NCI-H1436 (cell line): ENCODE data around the gene PRKG1.
"Not testable (repeated sequence)": the region's sequence is repeated elsewhere in the genome, so short reads cannot be mapped to it uniquely, and the experiment has no call there.

Source experiments
- DNase-seq: peaks from one replicate; lab custom pipeline; 2025; lab: John Stamatoyannopoulos, UW

PRKG1 gene

GRCh38 chr10:52011118-52011517 lies 936.8 kb downstream of the PRKG1 start:
- DNase-seq, result no peak

GRCh38 chr10:52019077-52019555 lies 944.8 kb downstream of the PRKG1 start:
- DNase-seq, result no peak

GRCh38 chr10:52019656-52020055 lies 945.4 kb downstream of the PRKG1 start:
- no peak for DNase-seq

GRCh38 chr10:52020173-52020572 lies 945.9 kb downstream of the PRKG1 start:
- DNase-seq, result no peak

- no peak for DNase-seq
Observed at GRCh38 chr10:52020702-52021101, 946.4 kb downstream of the PRKG1 start.

GRCh38 chr10:52027055-52027705 lies 952.9 kb downstream of the PRKG1 start:
- no peak for DNase-seq

GRCh38 chr10:52028523-52028858 lies 954.2 kb downstream of the PRKG1 start:
- no peak for DNase-seq

- no peak for DNase-seq
Observed at GRCh38 chr10:52029628-52030027, 955.3 kb downstream of the PRKG1 start.

- DNase-seq, result no peak
Observed at GRCh38 chr10:52030051-52030790, 955.9 kb downstream of the PRKG1 start.

GRCh38 chr10:52030975-52031374 lies 956.7 kb downstream of the PRKG1 start:
- DNase-seq, result no peak

- DNase-seq, result no peak
Observed at GRCh38 chr10:52031771-52032170, 957.5 kb downstream of the PRKG1 start.

- no peak for DNase-seq
Observed at GRCh38 chr10:52032681-52033629, 958.7 kb downstream of the PRKG1 start.

GRCh38 chr10:52039002-52039793 lies 964.9 kb downstream of the PRKG1 start:
- not testable (repeated sequence) for DNase-seq

- DNase-seq, result no peak
Observed at GRCh38 chr10:52040486-52040885, 966.2 kb downstream of the PRKG1 start.

- DNase-seq, result no peak
Observed at GRCh38 chr10:52043811-52044210, 969.5 kb downstream of the PRKG1 start.

GRCh38 chr10:52048051-52048450 lies 973.8 kb downstream of the PRKG1 start:
- no peak for DNase-seq

- DNase-seq, result no peak
Observed at GRCh38 chr10:52050429-52051047, 976.3 kb downstream of the PRKG1 start.

GRCh38 chr10:52053497-52053896 lies 979.2 kb downstream of the PRKG1 start:
- DNase-seq, result no peak

GRCh38 chr10:52056291-52056690 lies 982.0 kb downstream of the PRKG1 start:
- DNase-seq, result no peak

GRCh38 chr10:52059089-52059488 lies 984.8 kb downstream of the PRKG1 start:
- no peak for DNase-seq

GRCh38 chr10:52063159-52063558 lies 988.9 kb downstream of the PRKG1 start:
- no peak for DNase-seq
